Transverse colon (tissue), 3 donors: Measurements from ENCODE around the gene DIP2A.

ENCODE experiments used
- CTCF ChIP-seq, 5 experiments: fragments of 200-600 bp in 3 of 5; fragments of 450-650 bp in 2 of 5; sonication (generic) in 3 of 5; IDR thresholded peaks; 1 replicate in 2 of 5; 2 replicates in 3 of 5; pipeline ENCODE4 v1.5.1; 2016 to 2017; ENCODE audit warnings: antibody characterized with exemption in 5 of 5, inconsistent platforms in 3 of 5, mild to moderate bottlenecking in 2 of 5, moderate library complexity in 1 of 5
- EP300 ChIP-seq: sonication (generic); formaldehyde crosslinking; IDR thresholded peaks from one replicate; pipeline ENCODE4 v1.6.1; 2017; ENCODE audit warnings: antibody characterized with exemption, low read depth
- POLR2A ChIP-seq: fragments of 450-650 bp; IDR thresholded peaks from one replicate; pipeline ENCODE4 v1.6.1; 2016; ENCODE audit warnings: antibody characterized with exemption, mild to moderate bottlenecking, moderate library complexity

- TF ChIP-seq EP300 (no peak), CTCF (IDR thresholded peaks at IDR 0.05) (no peak), POLR2A (no peak)
These were observed 38.2 kb upstream of the DIP2A start for GRCh38 chr21:46420241-46421190.
